Fibroblast of mammary gland (primary cell): ENCODE results near the gene RTN4R.
"Not testable (repeated sequence)": the region's sequence is repeated elsewhere in the genome, so short reads cannot be mapped to it uniquely, and the experiment has no call there.

Experiments used
- DNase-seq: peaks from one replicate; pipeline ENCODE4 v3.0.0-alpha.2; 2010; ENCODE audit warnings: low read depth
- H3K4me3 ChIP-seq: 2 replicates; pipeline ENCODE4 v1.5.1; 2011; ENCODE audit warnings: low read depth, mild to moderate bottlenecking, low read length, moderate library complexity; ENCODE audit not compliant: control insufficient read depth
- CTCF ChIP-seq: conservative IDR thresholded peaks from 2 replicates; pipeline ENCODE4 v1.5.1; 2011; ENCODE audit warnings: low read depth, low read length, inconsistent platforms; ENCODE audit not compliant: control insufficient read depth, insufficient read depth

The RTN4R gene

GRCh38 chr22:20291249-20291586, 23.1 kb upstream of the RTN4R start:
- no peak for DNase-seq

GRCh38 chr22:20290578-20291248, 22.6 kb upstream of the RTN4R start:
- no peak for TF ChIP-seq CTCF
- no peak overlapping the region for H3K4me3 ChIP-seq
- no peak for DNase-seq

More at GRCh38 chr22:20291249-20291586, 23.1 kb upstream of the RTN4R start:
- no peak overlapping the region for H3K4me3 ChIP-seq
- TF ChIP-seq CTCF, result no peak

- no peak for TF ChIP-seq CTCF
- no peak overlapping the region for H3K4me3 ChIP-seq
- DNase-seq, result no peak
These were observed 21.9 kb upstream of the RTN4R start for GRCh38 chr22:20290045-20290392.

GRCh38 chr22:20289182-20290044, 21.3 kb upstream of the RTN4R start:
- DNase-seq, H3K4me3 ChIP-seq: not testable (repeated sequence)

GRCh38 chr22:20286784-20287423, 18.8 kb upstream of the RTN4R start:
- not testable (repeated sequence) for H3K4me3 ChIP-seq, DNase-seq

GRCh38 chr22:20286312-20286660, 18.2 kb upstream of the RTN4R start:
- DNase-seq, result not testable (repeated sequence)

GRCh38 chr22:20285473-20286311, 17.6 kb upstream of the RTN4R start:
- not testable (repeated sequence) for H3K4me3 ChIP-seq
- TF ChIP-seq CTCF, result peak; percentile 63
- DNase-seq, result peak; percentile 19

More at GRCh38 chr22:20286312-20286660, 18.2 kb upstream of the RTN4R start:
- H3K4me3 ChIP-seq, result not testable (repeated sequence)
